ENCODE measurements around the gene NAT10.

Gene NAT10

DNA sequence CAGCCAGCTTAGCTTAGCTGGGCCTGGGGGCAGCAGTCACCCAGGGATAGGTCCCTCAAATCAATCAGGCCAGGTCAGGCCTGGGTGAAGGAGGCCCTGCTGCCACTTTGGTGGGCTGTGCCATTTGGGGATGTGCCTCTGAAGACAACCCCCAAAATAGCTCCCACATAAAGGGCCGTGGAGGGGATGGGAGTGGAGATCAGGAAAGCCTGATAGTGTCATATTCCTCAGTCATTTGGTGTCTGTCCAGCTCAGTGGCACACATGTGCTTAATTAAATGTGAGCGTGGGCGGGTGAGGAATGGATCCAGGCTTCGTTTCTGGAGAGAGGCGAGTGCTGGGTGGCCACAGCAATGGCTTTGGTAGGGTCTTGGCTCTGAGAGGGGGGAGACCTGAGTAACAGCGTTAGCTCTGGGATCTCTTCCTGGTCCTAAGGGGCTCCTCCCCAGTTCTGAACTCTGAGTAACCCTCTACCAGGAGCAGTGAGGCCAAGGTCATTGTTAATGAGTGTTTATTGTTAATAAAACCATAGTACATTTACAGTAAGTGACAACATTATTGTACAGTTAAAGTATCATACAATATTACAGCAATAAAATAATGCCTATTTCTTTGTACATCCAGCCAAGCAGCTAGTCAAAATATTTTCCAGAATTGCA lies 45.2 kb downstream of the NAT10 start:
- FAIRE-seq = no peak

DNA sequence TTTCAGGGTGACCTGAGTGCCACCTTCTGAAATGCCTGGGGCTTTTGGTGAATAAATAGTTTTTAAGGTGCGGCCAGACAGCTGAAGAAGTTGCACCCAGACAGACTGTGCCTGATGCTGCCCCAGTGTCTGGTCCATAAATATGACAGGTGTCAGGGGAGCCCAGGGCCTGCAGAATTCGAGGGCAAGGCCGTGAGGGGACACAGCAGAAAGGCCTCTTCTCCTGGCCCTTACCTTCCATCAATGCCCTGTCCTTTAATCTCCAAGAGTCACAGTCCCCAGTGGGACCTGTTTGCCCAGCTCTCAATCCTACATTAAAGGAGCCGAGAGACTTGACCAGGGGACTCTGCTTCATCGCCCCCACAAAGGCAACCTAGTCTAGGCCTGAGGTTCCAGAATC lies 45.7 kb downstream of the NAT10 start:
- no peak for FAIRE-seq

DNA sequence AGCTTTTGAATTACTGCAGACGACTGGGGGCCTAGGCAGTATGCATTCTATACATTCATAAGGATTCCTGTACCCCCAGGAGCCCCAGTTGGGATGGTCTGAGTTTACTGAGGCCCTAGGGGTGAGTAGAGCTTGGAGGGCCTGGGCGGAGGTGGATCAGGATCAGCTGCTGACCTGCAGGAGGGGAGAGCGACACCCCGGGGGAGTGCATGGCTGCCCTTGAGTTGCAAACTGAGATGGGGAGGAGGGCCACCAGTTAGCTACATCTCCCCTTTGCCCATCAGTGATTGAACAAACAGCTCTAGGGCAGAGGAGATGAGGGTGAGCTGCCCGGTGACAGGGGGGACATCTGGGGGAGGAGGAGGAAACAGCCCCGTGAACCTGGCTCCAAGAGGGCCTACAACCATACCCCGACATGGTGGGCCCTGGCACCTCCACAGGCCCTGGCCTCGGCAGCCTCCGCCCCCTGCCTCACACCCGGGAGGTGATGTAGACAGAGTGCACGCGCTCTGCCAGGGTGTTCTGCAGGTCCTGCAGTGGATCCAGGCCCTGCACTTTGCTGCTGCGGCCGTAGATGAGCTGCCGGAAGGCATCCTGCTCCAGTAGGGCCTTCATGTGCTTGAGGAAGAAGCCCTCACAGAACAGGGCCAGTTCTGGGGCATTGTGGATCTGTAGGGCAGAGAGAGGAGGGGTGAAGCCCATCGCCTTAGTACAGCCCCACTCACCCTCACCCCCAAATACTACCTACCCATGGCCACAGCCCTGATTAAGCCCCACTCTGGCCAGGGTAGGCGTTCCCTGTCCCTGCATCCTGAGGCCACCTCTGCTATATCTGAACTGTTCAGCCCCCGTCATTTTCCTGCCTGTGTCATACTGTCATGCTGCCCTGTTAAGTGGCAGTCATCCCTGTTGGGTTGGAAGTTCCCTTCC lies 46.8 kb downstream of the NAT10 start:
- FAIRE-seq = no peak

DNA sequence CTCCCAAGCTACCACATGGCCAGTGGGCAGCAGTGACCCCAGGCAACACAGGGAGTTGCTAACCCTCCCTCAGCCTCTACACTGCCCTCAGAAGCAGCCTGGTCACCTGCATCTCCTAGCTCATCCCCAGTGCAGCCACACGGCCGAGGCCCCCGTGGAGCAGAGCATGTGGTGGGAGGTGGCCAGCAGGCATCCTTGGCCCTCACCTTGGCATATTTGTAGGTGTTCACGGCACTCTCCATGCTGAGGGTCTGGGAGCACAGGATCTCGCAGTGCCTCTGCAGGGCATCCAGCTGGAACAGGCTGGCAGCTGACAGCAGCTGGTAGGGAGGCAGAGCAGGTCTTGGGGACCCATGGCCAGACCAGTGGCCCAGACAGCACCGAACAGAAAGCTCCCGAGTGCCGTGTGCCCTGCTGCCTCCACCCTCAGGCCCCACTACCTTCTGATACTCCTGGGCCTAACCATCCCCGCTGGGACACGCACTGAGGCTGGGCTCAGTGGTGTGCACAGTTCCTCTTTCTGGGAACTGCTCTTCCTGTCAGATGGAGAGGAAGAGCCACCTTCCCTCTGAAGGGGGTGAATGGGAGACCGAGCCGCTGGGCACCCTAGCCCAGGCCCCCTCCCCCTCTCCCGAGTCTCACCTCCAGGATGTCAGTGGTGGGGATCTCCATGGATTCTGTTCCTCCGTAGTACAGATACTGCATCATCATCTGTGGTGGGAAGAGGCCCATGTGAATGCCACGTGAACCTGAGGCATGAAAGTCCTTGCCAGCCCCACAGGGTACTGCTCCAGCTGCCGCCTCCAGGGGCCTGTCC lies 48.8 kb downstream of the NAT10 start:
- no peak for FAIRE-seq

DNA sequence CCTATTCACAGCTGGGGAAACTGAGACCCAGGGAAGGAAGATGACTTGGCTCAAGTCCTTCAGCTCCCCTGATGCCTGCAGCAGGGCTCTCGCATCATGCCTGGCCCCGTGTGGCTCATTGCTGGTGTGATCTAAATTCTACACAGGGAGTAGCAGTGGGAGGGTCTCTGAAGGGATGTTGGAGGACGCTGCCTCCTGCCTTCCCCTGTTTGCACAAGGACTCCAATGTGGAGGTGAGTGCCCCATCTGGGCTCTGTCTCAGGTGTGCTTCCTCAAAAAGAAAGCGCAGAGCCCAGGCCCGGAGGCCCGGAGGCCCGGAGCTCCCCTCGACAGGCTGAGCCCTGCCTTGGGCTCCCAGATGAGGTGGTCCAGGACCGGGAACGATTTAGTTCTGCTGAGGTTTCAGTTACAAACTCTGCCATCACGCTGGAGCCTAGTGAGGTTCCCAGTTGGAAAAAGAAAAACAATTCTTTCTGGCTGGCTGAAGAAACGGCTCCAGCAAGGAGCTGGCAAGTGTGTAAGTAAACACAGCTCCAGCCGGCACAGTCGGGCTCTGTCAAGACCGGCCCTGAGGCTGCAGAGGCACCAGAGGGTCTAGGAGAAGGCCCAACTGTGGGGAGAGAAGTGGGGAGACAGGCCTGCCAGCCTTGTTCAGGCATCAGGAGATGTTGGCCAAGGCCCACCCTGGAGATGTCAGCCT lies 49.8 kb downstream of the NAT10 start:
- FAIRE-seq = no peak

DNA sequence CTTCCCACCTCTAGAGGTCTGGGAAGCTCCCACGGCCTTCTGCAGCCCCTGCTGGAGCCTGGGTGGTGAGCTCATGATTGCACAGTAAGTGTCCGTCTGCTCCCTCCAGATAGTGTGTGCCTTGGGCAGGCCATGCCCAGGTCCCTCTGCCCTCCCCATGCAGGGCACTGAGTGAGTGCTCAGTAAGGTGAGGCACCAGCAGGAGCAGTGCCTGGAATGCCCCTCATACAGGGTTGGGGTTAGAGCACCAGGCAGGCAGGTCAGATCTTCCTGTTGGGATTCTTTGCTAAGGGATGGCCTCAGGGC lies 50.3 kb downstream of the NAT10 start:
- FAIRE-seq = no peak

DNA sequence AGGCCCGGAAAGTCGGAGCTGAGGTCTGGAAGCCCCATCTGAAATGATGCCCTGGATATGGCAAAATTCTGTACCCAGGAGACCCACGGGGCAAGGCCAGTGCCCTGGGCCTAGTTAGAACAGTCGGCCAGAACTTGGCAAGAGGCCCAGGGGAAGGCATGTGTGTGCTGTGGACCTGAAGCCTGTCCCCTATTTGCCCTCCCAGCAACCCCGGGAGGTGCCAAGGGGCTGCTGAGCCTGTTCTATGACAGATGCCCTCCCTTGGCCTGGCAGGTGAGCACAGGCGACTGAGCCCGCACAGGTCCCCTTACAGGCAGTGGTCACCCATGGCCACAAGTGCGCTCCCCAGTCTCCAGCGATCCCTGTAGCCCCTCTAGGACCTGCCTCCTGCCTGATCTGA lies 51.7 kb downstream of the NAT10 start:
- FAIRE-seq = no peak

DNA sequence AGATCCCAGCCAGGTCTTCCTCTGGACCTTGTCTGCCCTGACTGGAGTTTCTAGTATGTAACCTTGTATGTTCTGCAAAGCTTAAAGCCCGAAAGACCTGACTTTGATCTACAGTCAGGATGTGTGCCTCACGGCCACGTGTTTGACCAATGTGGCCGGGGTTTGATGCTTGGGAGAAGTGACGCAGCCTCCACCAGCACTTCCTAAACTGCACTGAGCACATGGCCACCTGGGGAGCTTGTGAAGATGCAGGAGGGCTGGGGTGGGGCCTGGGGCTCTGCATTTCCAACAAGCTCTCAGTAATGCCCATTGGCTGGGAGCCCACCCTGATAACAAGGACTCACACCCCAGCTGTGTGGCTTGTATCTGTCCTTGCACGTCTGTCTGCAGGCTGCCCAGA lies 53.2 kb downstream of the NAT10 start:
- FAIRE-seq = no peak

DNA sequence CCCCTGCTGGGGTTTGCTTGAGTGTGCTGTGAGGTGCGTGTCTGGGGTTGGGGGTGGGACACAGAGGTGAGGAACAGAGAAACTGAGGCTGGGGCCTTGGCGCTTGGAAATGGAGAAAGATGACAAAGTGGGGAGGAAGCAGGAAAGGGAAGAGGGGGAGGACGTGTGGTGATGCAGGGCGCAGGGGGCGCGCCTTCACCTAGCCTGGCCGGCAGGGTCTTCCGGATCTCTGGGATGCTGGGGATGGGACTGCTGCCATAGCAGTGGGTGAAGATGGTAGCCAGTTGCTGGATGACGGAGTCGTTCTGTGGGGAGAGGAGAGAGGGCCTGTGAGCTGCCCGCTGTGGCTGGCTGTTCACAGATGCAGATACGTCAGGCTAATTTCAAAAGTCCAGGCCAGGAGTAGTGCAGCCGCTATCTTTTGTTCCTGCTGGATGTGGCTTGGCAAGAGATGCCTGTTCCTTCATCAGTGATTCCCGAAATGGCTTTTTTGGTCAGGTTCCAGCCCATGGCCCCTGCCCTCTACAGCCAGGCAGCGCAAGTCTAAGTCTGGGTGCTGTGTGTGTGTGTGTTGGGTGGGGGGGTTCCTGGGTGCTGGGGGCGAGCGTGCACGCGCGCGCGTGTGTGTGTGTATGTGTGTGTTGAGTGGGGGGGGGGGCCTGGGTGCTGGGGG lies 54.8 kb downstream of the NAT10 start:
- FAIRE-seq = no peak

DNA sequence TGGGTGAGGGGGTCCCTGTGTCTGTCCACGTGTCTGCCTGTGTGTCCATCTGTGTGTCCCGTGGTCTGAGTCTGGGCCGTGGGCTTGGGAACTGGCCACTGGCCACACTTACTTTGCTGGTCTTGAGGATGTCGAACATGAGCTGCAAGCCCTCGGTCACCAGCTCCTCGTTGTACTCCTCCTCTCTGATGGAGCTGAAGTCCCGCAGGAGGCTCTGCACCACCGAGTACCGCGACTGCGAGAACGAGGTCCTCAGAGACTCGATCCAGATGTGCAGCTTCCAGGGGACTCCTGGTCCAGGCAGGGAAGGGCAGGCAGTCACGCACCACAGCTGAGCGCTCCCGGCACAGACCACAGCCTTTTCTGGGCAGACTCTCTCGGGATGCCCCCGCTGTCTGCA lies 55.4 kb downstream of the NAT10 start:
- FAIRE-seq = no peak

DNA sequence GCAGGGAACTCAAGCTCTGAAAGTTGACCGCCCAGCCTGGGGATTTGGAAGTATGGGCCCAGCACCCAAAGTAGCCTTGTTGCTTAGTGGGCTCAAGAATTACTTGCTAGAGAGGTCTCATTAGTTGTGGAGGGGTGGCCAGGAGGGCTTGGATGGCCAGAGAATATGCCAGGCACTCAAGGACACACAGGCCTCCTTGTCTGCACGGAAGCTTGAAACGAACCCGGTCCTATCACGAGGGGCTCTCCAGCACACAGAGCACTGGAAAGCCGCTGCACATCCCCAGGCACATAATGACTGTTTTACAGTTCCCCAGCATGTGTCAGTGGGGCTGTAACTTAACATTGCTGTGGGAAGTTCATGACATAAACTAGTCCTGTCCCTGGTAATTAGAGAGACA lies 55.9 kb downstream of the NAT10 start:
- FAIRE-seq = no peak

DNA sequence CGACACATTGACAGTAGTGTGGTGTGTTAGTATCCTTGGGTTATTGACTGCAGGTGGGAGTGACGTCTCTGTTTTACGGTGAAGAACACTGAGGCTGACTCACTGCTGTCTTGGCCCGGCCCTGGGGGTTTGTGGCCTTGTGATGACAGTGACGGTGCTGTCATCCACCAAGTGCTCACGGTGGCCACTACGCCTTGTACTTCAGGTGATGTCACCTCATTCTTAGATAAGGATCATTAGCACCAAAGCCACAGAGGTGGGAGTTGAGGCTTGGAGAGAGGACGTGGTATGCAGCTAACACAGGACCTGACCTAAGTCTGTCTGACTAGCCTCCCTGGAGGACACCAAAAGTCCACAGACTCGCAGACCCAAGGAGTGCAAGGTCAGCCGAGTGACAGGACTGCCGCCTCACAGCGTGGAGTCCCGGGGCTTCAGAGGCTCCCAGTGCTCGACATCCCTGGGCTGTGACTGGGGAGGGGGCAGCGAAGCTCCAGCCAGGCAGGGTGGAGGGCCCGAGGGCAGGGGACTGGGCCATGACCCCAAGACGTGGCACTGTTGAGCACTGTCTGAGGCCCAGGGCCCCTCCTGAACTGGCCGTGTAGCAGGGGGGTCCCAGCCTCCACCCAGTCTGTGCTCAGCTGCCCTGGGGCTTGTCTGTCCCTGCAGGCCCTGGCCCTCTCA lies 56.5 kb downstream of the NAT10 start:
- no peak for FAIRE-seq

DNA sequence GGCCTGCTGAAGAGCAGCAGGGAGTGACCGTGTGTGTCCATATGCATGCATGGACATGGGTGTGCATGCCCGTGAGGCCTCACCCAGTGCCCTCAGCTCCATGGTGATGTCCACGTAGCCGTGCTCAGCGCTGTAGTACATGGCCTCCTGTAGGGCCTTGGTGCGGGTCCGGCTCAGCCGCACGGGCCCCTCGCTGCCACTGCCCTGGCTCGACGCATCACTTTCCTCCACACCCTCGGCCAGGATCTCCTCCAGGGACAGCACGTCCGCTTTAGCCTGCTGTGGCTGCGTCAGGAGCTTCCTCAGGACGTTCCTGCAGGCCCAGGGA lies 57.0 kb downstream of the NAT10 start:
- no peak for FAIRE-seq

DNA sequence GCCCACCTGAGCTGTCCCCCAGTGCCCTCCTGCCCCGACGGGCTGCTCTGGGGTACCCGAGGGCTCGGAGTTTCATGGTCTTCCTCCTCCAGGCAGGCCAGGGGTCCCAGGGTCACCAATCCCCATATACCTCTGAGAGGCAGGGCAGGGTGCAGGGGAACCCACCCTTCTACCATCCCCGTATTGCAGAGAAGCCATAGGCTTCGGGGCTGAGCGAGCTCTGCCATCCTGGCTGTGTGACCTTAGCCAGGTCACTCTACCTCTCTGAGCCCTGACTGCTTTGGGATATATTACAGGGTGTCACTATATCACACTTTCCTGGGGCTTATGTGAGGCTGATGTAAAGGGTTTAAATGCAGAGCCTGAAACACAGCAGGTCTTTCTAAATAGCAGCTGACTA lies 57.4 kb downstream of the NAT10 start:
- no peak for FAIRE-seq

DNA sequence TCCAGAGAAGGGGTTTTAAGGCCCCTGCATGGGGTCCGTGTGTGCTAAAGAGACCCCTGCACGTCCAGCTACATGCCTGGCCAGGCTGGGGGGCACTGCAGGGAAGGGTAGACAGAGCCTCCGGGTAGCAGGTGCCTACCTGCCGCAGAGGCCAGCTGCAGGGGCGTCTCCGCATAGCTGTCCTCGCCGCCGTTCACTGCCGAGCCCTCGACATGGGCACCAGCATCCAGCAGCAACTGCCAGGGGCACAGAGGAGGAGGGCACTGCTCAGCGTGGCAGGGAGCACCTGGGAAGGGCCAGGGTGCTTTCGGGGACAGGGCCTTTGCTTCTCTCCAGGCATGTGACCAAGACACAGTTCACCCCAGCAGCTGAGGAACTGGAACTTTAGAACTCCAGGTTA lies 59.7 kb downstream of the NAT10 start:
- no peak for FAIRE-seq

DNA sequence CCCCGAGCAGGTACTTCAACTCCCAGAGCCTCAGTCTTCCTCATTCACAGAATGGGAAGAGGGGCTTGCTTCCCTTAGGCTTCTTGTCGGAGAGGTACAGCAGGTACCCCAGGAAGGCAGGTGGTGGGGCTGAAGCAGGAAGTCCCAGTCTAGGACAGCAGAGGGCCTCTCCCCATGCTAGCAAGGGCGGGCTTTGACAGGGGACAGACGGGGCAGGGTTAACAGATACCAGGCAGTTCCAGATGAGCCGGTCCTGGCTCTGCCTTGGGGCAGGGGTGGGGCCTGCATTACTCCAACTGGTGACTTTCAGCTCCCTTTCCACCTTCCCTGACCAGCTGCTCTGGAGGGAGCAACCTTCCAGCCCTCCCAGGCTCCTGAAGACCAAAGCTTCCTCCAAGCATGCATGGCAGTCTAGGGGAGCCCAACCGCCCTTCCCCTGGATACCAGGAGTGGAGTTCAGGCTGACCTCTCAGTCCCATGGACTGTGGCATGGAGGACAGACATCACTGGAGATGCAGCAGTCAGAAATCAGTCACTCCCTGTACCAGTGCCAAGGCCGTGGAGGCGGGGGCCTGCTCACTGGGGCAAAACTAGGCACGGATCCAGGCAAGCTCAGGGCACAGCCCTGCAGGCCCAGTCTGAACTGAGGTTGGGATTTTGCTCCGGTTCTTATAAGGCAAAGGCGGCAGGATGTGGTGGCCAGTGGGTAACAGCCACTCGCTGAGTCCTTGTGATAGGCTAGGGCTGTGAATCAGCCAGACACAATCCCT lies 60.5 kb downstream of the NAT10 start:
- FAIRE-seq = no peak

DNA sequence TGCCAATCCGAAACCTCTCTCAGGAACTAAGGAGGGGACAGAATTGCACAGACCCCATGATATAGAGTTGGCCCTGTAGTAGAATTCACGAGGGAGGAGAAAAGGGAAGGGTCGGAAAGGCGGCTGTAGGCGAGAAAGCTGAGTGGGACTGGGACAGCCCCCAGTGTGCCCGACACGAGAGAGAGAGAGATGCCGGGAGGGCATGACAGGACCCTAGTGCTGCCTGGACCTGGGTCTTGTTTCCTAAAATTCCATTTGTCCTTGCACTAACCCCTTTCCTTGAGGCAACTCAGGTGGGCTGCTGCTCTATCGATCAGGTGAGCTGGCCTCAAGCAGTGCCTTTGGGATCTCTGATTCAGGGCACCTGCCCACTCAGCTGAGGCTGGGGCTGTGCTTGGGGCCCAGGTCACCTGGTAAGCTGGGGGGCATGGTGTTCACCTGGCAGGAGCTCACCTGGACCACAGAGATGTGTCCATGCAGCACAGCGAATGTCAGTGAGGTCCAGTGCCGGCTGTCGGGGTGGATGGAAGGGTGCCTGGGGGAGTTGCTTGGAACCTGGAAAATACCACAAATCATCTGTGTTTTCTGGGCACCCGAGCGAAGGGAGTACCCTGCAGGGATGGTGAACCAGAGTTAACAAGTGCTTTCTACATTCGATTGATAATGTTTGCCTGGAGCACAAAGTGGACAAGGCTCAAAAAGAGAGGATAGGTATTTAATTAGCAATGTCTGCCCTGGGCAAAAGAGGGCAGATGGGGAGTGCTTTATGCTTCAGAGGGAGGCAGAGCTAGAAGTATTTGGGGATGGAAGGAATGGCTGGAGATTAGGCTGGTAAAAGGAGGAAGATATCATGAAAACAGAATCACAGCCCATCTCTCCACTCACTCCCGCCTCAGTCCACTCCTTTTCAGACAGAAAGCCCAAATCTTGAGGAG lies 61.6 kb downstream of the NAT10 start:
- FAIRE-seq = no peak

DNA sequence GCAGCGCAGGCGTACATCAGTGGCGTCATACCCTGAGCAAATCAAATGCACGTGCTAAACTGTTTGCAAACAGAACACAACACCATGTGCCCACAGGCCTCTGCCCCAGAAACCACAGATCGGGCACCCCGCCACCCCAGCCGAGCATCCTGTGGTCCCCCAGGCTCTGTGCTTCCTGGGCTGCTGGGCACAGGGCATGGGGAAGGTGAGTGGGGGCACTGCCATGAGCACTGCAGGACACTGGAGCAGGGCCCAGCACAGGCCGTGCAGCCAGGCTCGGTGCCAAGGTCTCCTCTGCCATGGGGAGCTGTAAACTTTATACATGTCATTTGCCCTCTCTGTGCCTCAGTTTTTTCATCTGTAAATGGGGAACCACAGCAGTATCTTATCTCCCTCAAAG lies 62.5 kb downstream of the NAT10 start:
- FAIRE-seq = no peak

DNA sequence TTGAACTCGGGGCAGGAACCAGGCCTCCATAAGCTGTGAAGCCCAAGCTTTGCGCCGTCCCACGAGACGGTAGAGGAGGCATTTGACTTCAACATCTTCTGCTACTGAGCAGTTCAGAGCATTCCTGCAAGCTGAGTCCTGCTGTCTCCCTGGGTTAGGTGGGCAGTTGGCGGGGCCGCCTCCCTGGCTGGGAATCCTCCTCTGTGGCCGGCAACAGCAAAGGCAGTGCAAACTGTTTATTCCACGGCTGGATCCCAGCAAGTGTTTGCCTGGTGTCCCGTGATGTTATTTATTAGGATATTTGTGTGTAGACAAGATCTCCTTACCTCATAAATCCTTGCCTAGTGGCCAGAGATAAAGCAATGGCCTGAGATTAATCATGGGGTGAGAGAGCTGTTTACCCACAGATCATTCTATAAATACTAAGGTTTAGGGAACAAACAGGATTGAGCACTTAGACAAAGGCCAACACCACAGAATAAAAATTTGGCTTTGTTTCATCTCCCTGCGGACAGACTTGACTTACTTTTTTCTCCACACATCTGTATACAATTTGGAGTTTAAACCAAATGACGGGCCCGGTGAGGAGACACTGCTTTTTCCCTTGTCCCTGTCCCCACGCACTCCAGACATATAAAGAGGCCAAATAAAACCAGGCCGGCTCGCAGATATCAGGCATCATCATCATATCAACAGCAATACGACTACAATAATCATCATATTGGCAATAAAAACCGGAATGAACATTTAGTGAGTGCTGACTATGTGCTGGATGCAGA lies 63.4 kb downstream of the NAT10 start:
- no peak for FAIRE-seq

Data from colon (tissue), 2 donors.